AG04450 (cell line): ENCODE data around the gene POFUT1. TPM values are rescaled to one million over a fixed set of nuclear protein-coding genes. Genes with fewer than 3 reads are reported as not detected.
A peak's percentile ranks its signal among the peaks of the same experiment; 100 is the strongest.

ENCODE experiments used
- CTCF ChIA-PET: fragments of 300-600, 350-600 bp; formaldehyde crosslinking; extraction: SDS; loops from one replicate; lab custom pipeline; 2022; ENCODE audit warnings: antibody characterized with exemption, inconsistent platforms; lab: Charles Lee
- POLR2A ChIA-PET: fragments of 350-600 bp; formaldehyde crosslinking; extraction: SDS; loops from one replicate; lab custom pipeline; 2021; ENCODE audit warnings: antibody characterized with exemption, inconsistent platforms; lab: Yijun Ruan, JAX
- DNase-seq: peaks from one replicate; pipeline ENCODE4 v3.0.0-alpha.2; 2011; ENCODE audit warnings: low read depth, low spot score
- H3K27ac ChIP-seq: one replicate; pipeline ENCODE4 v1.5.1; 2012; ENCODE audit warnings: low read depth, low read length, control low read depth
- H3K27me3 ChIP-seq: one replicate; pipeline ENCODE4 v1.6.0; 2012; ENCODE audit warnings: low read length; ENCODE audit not compliant: control insufficient read depth, insufficient read depth
- H3K4me3 ChIP-seq: 2 replicates; pipeline ENCODE4 v1.5.1; 2011; ENCODE audit warnings: mild to moderate bottlenecking, low read depth, low read length, control low read depth
- H3K9me3 ChIP-seq: 2 replicates; pipeline ENCODE4 v1.5.1; 2012; ENCODE audit warnings: low read length; ENCODE audit not compliant: control insufficient read depth, insufficient read depth
- CTCF ChIP-seq: IDR thresholded peaks from 2 replicates; pipeline ENCODE4 v1.5.1; 2011; ENCODE audit warnings: low read depth, low read length, control low read depth, inconsistent platforms
- polyA plus RNA-seq: library from polyadenylated mRNA; depleted of rRNA; stranded (reverse); fragments of >200 nt; gene quantifications from 2 replicates; pipeline ENCODE4 v1.2.3, GENCODE V29; 2011

Gene POFUT1
- polyA plus RNA-seq, 1 experiment: 40.2 TPM

GRCh38 chr20:32189123-32189410, 18.6 kb upstream of the POFUT1 start:
- Histone ChIP-seq H3K27me3 (no peaks in the 10 kb centered on the region), H3K27ac (peak overlapping the region; percentile 11), H3K9me3 (no peaks in the 10 kb centered on the region), H3K4me3 (peak overlapping the region; percentile 60; the same call in 1 of the 2 replicates)
- TF ChIP-seq CTCF: no peak
- DNase-seq: no peak
- ChIA-PET CTCF (no interaction called here), POLR2A (interaction anchor here (0.8 kb wide), 1 partner anchor 80 kb away, joined by 3 read pairs; the partner anchor contains the start of gene TM9SF4)

- no peak for DNase-seq
Measured at GRCh38 chr20:32189691-32190615, 17.7 kb upstream of the POFUT1 start.

GRCh38 chr20:32190616-32191415, 16.9 kb upstream of the POFUT1 start:
- Histone ChIP-seq H3K27me3 (no peaks in the 10 kb centered on the region), H3K27ac (peak overlapping the region; percentile 11), H3K9me3 (no peaks in the 10 kb centered on the region), H3K4me3 (peak overlapping the region; percentile 60)
- TF ChIP-seq CTCF: no peak
- POLR2A ChIA-PET: no interaction called here
- no peak for DNase-seq
- CTCF ChIA-PET: no interaction called here

More at GRCh38 chr20:32189691-32190615, 17.7 kb upstream of the POFUT1 start:
- H3K27me3 ChIP-seq: no peaks in the 10 kb centered on the region
- POLR2A ChIA-PET: interaction anchor here (0.8 kb wide), 1 partner anchor 81 kb away, joined by 3 read pairs; the partner anchor contains the start of gene TM9SF4
- peak overlapping the region; percentile 60 for H3K4me3 ChIP-seq
- peak overlapping the region; percentile 21 for H3K27ac ChIP-seq
- CTCF ChIA-PET: no interaction called here
- TF ChIP-seq CTCF: no peak
- no peaks in the 10 kb centered on the region for H3K9me3 ChIP-seq

GRCh38 chr20:32191422-32191821, 16.3 kb upstream of the POFUT1 start:
- ChIA-PET CTCF (no interaction called here), POLR2A (no interaction called here)
- Histone ChIP-seq H3K9me3 (no peaks in the 10 kb centered on the region), H3K27ac (peak overlapping the region; percentile 21), H3K4me3 (no peak overlapping the region), H3K27me3 (no peaks in the 10 kb centered on the region)
- TF ChIP-seq CTCF: no peak
- DNase-seq: no peak
